Measurements from ENCODE around the gene BBS4.

BBS4 gene

GRCh38 chr15:72760590-72761260 is 74.7 kb downstream of the BBS4 start:
- no peak overlapping the region for H3K4me3 ChIP-seq (ENCODE audit: low read length)
- TF ChIP-seq CTCF (conservative IDR thresholded peaks at IDR 0.05; ENCODE audit: low read depth, low read length), result no peak
- no peak for DNase-seq (ENCODE audit: low read depth)

- TF ChIP-seq CTCF (conservative IDR thresholded peaks at IDR 0.05; ENCODE audit: low read depth, low read length), result no peak
- no peak overlapping the region for H3K4me3 ChIP-seq (ENCODE audit: low read length)
- DNase-seq (ENCODE audit: low read depth), result no peak
Measured at GRCh38 chr15:72764656-72765055, 78.6 kb downstream of the BBS4 start.

- DNase-seq (ENCODE audit: low read depth), result no peak
- no peak overlapping the region for H3K4me3 ChIP-seq (ENCODE audit: low read length)
- no peak for TF ChIP-seq CTCF (conservative IDR thresholded peaks at IDR 0.05; ENCODE audit: low read depth, low read length)
Measured at GRCh38 chr15:72766025-72766424, 80.0 kb downstream of the BBS4 start.

GRCh38 chr15:72766780-72767179 is 80.8 kb downstream of the BBS4 start:
- no peak overlapping the region for H3K4me3 ChIP-seq (ENCODE audit: low read length)
- no peak for DNase-seq (ENCODE audit: low read depth)
- TF ChIP-seq CTCF (conservative IDR thresholded peaks at IDR 0.05; ENCODE audit: low read depth, low read length), result no peak

GRCh38 chr15:72770673-72771328 is 84.8 kb downstream of the BBS4 start:
- DNase-seq (ENCODE audit: low read depth), result no peak
- no peak overlapping the region for H3K4me3 ChIP-seq (ENCODE audit: low read length)
- TF ChIP-seq CTCF (conservative IDR thresholded peaks at IDR 0.05; ENCODE audit: low read depth, low read length), result peak; percentile 67

- no peak for TF ChIP-seq CTCF (conservative IDR thresholded peaks at IDR 0.05; ENCODE audit: low read depth, low read length)
- no peak overlapping the region for H3K4me3 ChIP-seq (ENCODE audit: low read length)
- DNase-seq (ENCODE audit: low read depth), result no peak
Measured at GRCh38 chr15:72771329-72771725, 85.3 kb downstream of the BBS4 start.
